Measurements from ENCODE around the gene RPTOR. TPM values are rescaled to one million over a fixed set of nuclear protein-coding genes. Genes with fewer than 3 reads are reported as not detected.

RPTOR gene
- total RNA-seq, 4 donors from 2014 or later = 19.0 to 48.3 (median 27.3) TPM

DNA sequence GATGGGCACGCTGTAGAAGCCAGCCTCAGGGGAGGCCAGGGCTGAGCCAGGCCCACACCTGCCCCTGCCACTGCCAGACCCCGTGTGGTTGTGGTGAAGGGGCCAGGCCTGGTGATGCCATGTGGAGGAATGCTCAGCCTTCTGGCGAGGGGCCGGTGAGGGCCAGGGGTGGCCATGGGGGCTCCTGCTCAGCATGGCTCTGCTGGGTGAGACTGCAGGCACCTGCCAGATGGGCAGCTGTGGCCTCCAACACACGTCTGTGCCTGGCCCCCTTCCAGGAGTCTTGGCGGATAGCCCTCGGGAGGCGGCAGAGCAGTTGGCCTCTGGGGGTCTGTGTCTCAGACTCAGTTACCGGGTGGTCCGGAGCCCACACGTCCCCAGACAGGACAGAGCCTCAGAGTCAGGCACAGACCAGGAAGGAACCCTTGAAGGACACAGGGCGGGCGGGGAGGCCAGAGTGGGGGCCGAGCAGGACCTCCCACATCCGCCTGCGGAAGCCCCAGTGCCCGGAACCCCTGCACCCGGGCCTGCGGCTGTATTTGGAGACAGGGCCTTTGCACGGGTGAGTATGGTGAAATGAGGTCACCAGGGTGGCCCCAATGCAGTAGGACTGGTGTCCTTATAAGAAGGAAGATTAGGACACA, 424.5 kb downstream of the RPTOR start:
- TF ChIP-seq, protein P1, sequence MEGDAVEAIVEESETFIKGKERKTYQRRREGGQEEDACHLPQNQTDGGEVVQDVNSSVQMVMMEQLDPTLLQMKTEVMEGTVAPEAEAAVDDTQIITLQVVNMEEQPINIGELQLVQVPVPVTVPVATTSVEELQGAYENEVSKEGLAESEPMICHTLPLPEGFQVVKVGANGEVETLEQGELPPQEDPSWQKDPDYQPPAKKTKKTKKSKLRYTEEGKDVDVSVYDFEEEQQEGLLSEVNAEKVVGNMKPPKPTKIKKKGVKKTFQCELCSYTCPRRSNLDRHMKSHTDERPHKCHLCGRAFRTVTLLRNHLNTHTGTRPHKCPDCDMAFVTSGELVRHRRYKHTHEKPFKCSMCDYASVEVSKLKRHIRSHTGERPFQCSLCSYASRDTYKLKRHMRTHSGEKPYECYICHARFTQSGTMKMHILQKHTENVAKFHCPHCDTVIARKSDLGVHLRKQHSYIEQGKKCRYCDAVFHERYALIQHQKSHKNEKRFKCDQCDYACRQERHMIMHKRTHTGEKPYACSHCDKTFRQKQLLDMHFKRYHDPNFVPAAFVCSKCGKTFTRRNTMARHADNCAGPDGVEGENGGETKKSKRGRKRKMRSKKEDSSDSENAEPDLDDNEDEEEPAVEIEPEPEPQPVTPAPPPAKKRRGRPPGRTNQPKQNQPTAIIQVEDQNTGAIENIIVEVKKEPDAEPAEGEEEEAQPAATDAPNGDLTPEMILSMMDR (IDR thresholded peaks at IDR 0.05) = no peak
- no peak for TF ChIP-seq POLR2A (IDR thresholded peaks at IDR 0.05)
- no peak for DNase-seq
- H3K27ac ChIP-seq = peak overlapping the region in 1 of 2 donors; percentile 69
- H3K27me3 ChIP-seq = no peaks in the 10 kb centered on the region
- H3K4me1 ChIP-seq = peaks cover 6 to 15% of the 10 kb centered on the region in 2 donors
- intact Hi-C loops (cut with DNase I; ENCODE audit: low total_unique reads) = loop anchor here (10.0 kb wide), 1 partner anchor 104 kb away; no protein-coding TSS in a partner anchor
- no peaks in the 10 kb centered on the region for H3K36me3 ChIP-seq
- no peaks in the 10 kb centered on the region for H3K9me3 ChIP-seq
- no peak overlapping the region for H3K4me3 ChIP-seq

- no peak overlapping the region for H3K4me3 ChIP-seq
- no peaks in the 10 kb centered on the region for H3K9me3 ChIP-seq
- peak overlapping the region in 1 of 2 donors; percentile 3 for H3K27ac ChIP-seq
- TF ChIP-seq, protein P1 (IDR thresholded peaks at IDR 0.05) = no peak
- H3K4me1 ChIP-seq = peaks cover 6 to 15% of the 10 kb centered on the region in 2 donors
- intact Hi-C loops (cut with DNase I; ENCODE audit: low total_unique reads) = loop anchor here (10.0 kb wide), 1 partner anchor 105 kb away; no protein-coding TSS in a partner anchor
- no peak for DNase-seq
- no peaks in the 10 kb centered on the region for H3K36me3 ChIP-seq
- H3K27me3 ChIP-seq = no peaks in the 10 kb centered on the region
Measured at GRCh38 chr17:80969674-80970043, 425.0 kb downstream of the RPTOR start.

- H3K27ac ChIP-seq = peak overlapping the region in 1 of 2 donors; percentile 3
- TF ChIP-seq POLR2A (IDR thresholded peaks at IDR 0.05) = no peak
- TF ChIP-seq, protein P1 (IDR thresholded peaks at IDR 0.05) = peak; percentile 45 to 77 (median 64)
- intact Hi-C loops (cut with DNase I; ENCODE audit: low total_unique reads) = no loop called here
- H3K36me3 ChIP-seq = no peaks in the 10 kb centered on the region
- no peaks in the 10 kb centered on the region for H3K27me3 ChIP-seq
- H3K4me3 ChIP-seq = no peak overlapping the region
- peak; percentile 63 to 65 for DNase-seq
- H3K4me1 ChIP-seq = peaks cover 6 to 15% of the 10 kb centered on the region in 2 donors
- H3K9me3 ChIP-seq = no peaks in the 10 kb centered on the region
Measured at GRCh38 chr17:80970044-80970761, 425.6 kb downstream of the RPTOR start.

DNA sequence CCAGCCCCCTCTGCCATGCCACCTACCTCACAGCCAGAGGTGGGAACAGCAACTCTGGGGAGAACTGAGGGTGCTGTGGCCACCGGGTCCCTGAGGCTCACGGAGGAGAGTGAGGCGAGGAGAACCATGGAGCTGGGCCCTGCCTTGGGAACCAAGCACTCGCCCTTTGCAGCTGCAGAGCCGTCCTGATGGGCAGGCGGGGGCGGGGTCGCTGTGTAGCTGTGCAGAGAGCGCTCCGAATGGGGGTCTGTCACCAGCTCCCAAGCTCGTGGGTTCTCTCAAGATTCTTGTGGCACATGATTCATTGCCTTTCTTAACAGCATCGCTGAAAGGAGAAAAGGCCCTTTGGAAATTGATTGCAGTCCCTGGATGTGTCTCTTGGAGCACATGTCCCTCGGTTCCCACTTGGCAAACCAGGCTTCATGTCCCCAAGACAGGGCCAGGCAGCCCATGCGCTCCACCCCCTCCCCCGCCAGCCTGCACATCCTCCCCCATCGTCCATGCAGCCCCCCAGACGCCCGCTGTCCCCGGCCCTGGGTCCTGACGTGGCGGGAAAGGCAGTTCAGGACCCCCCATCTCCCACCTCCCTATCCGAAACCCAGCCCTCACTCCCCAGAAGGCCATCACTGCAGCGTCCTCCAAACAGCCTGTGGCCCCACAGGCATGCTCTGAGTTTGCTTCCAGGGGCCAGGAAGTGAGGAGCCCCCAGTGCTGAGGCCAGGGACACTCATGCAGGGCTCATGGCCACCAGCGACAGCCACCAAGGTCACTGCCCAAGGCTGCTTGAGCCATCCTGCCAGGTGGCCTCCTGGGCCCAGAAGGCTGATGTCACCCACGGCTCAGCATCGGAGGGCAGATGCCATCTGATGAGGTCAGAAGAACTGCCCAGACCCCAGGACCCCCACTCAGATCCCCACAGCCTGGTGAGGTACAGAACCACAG, 426.4 kb downstream of the RPTOR start:
- no peaks in the 10 kb centered on the region for H3K27me3 ChIP-seq

More for the DNA sequence above, 426.4 kb downstream of the RPTOR start:
- H3K27ac ChIP-seq = no peak overlapping the region
- intact Hi-C loops (cut with DNase I; ENCODE audit: low total_unique reads) = no loop called here
- no peak overlapping the region for H3K4me3 ChIP-seq
- no peaks in the 10 kb centered on the region for H3K9me3 ChIP-seq
- H3K36me3 ChIP-seq = no peaks in the 10 kb centered on the region
- peaks cover 6 to 15% of the 10 kb centered on the region in 2 donors for H3K4me1 ChIP-seq
- no peak for DNase-seq
- TF ChIP-seq, protein P1 (IDR thresholded peaks at IDR 0.05) = no peak
- TF ChIP-seq POLR2A (IDR thresholded peaks at IDR 0.05) = no peak
